GM12878 (cell line): ENCODE measurements around the gene EEF1E1. TPM values are rescaled to one million over a fixed set of nuclear protein-coding genes. Genes with fewer than 3 reads are reported as not detected.

Experiments used
- ATAC-seq: fragments of 200-7000 bp; cut with Tn5 transposase; 3 replicates; pipeline ENCODE4 v1.9.1; 2020; ENCODE audit warnings: mild to moderate bottlenecking, moderate library complexity
- BruUV-seq: library from RNA; stranded (reverse); fragments of 400-500 nt; replicated peaks from 2 replicates; lab custom pipeline; 2021; lab: Mats Ljungman, UMichigan
- CTCF ChIA-PET: fragments of 300-600 bp; sonication (Branson Sonifier 250); formaldehyde crosslinking; extraction: SDS; loops from one replicate; lab custom pipeline; 2021; ENCODE audit warnings: inconsistent platforms; lab: Yijun Ruan, JAX
- POLR2A ChIA-PET: fragments of 350-600 bp; formaldehyde crosslinking; extraction: SDS; loops from one replicate; lab custom pipeline; 2021; ENCODE audit warnings: inconsistent platforms; lab: Charles Lee
- RAD21 ChIA-PET: fragments of 300-600 bp; sonication (Branson Sonifier 250); formaldehyde crosslinking; loops from one replicate; lab custom pipeline; 2023; ENCODE audit warnings: antibody characterized with exemption; ENCODE audit not compliant: unreplicated experiment; lab: Charles Lee
- SMC1A ChIA-PET: fragments of 300-600 bp; sonication (Branson Sonifier 250); formaldehyde crosslinking; loops from one replicate; lab custom pipeline; 2023; ENCODE audit not compliant: unreplicated experiment, uncharacterized antibody; lab: Charles Lee
- DNase-seq: peaks from one replicate; pipeline ENCODE4 v3.0.0-alpha.2; 2011; ENCODE audit warnings: low read depth, low spot score
- FAIRE-seq: peaks from 3 replicates; lab custom pipeline; 2011; peaks lifted over from hg19 to GRCh38; lab: Jason Lieb, UNC
- H2AFZ ChIP-seq: 2 replicates; pipeline ENCODE4 v1.6.0; 2011; ENCODE audit warnings: low read depth, low read length, control low read depth; ENCODE audit not compliant: control insufficient read depth
- H3K27ac ChIP-seq: 2 replicates; pipeline ENCODE4 v1.5.1; 2011; ENCODE audit warnings: control low read depth; ENCODE audit not compliant: control insufficient read depth, insufficient read depth
- H3K27me3 ChIP-seq, 2 experiments: replicated peaks in 1 of 2; 2 replicates each; pipeline versions ENCODE4 v1.6.0 to v1.6.1; 2011; ENCODE audit warnings: low read length in 1 of 2; ENCODE audit not compliant: control insufficient read depth in 2 of 2, insufficient read depth in 2 of 2
- H3K36me3 ChIP-seq, 2 experiments: 2 replicates each; pipeline ENCODE4 v1.5.1; 2011; ENCODE audit warnings: low read length in 1 of 2; ENCODE audit not compliant: control insufficient read depth in 2 of 2, insufficient read depth in 2 of 2
- H3K4me1 ChIP-seq: 2 replicates; pipeline ENCODE4 v1.6.1; 2011; ENCODE audit warnings: mild to moderate bottlenecking, low read length, moderate library complexity, mixed read lengths; ENCODE audit not compliant: control insufficient read depth, insufficient read depth
- H3K4me2 ChIP-seq: 2 replicates; pipeline ENCODE4 v1.6.0; 2011; ENCODE audit warnings: control low read depth; ENCODE audit not compliant: control insufficient read depth, insufficient read depth
- H3K4me3 ChIP-seq: fragments of 200-600 bp; sonication (generic); 2 replicates; pipeline ENCODE4 v1.5.1; 2016
- H3K79me2 ChIP-seq: 2 replicates; pipeline ENCODE4 v1.6.0; 2011; ENCODE audit warnings: low read length; ENCODE audit not compliant: control insufficient read depth, insufficient read depth
- H3K9ac ChIP-seq: 2 replicates; pipeline ENCODE4 v1.8.0; 2011; ENCODE audit warnings: low read length, control low read depth, mixed read lengths; ENCODE audit not compliant: control insufficient read depth, insufficient read depth
- H3K9me3 ChIP-seq: replicated peaks from 3 replicates; pipeline ENCODE4 v1.5.1; 2011; ENCODE audit warnings: mild to moderate bottlenecking, low read length; ENCODE audit not compliant: control insufficient read depth, insufficient read depth
- H4K20me1 ChIP-seq: 2 replicates; pipeline ENCODE4 v1.6.0; 2011; ENCODE audit not compliant: control insufficient read depth, insufficient read depth
- ATF3 ChIP-seq: IDR thresholded peaks from 2 replicates; pipeline ENCODE4 v1.6.1; 2011; ENCODE audit warnings: low read depth, mild to moderate bottlenecking, low read length, moderate library complexity, borderline replicate concordance; ENCODE audit errors: extremely low read depth
- BMI1 ChIP-seq: fragments of 450-650 bp; IDR thresholded peaks from 2 replicates; pipeline ENCODE4 v1.6.1; 2016; ENCODE audit warnings: mild to moderate bottlenecking, moderate library complexity, borderline replicate concordance
- CREM ChIP-seq: IDR thresholded peaks from 2 replicates; pipeline ENCODE4 v1.6.1; 2014; ENCODE audit warnings: antibody characterized with exemption, low read depth
- MTA2 ChIP-seq: fragments of 450-650 bp; IDR thresholded peaks from 2 replicates; pipeline ENCODE4 v1.6.1; 2016; ENCODE audit warnings: low read depth, mild to moderate bottlenecking, moderate library complexity
- MYC ChIP-seq: IDR thresholded peaks from 2 replicates; pipeline ENCODE4 v1.6.1; 2011; ENCODE audit warnings: mild to moderate bottlenecking, low read length, moderate library complexity, inconsistent platforms; ENCODE audit not compliant: insufficient read depth, insufficient replicate concordance, insufficient read length, severe bottlenecking
- RB1 ChIP-seq: fragments of 450-650 bp; formaldehyde crosslinking; IDR thresholded peaks from 2 replicates; pipeline ENCODE4 v1.6.1; 2017; ENCODE audit warnings: mild to moderate bottlenecking, borderline replicate concordance
- SMARCA5 ChIP-seq: fragments of 450-650 bp; IDR thresholded peaks from 2 replicates; pipeline ENCODE4 v1.6.1; 2017; ENCODE audit warnings: mild to moderate bottlenecking
- SPI1 ChIP-seq: IDR thresholded peaks from 2 replicates; pipeline ENCODE4 v1.6.1; 2011; ENCODE audit warnings: low read depth, mild to moderate bottlenecking, low read length, moderate library complexity, borderline replicate concordance; ENCODE audit not compliant: insufficient read depth
- SRF ChIP-seq, 2 experiments: IDR thresholded peaks; 2 replicates each; pipeline ENCODE4 v1.6.1; 2011; ENCODE audit warnings: low read depth in 2 of 2, low read length in 2 of 2, mild to moderate bottlenecking in 1 of 2, moderate library complexity in 1 of 2
- SUZ12 ChIP-seq: fragments of 200-600 bp; sonication (generic); IDR thresholded peaks from one replicate; pipeline ENCODE4 v1.6.1; 2018; ENCODE audit warnings: antibody characterized with exemption, mild to moderate bottlenecking; ENCODE audit not compliant: unreplicated experiment
- WRNIP1 ChIP-seq: IDR thresholded peaks from 2 replicates; pipeline ENCODE4 v1.6.1; 2011; ENCODE audit warnings: low read depth, low read length, improper control_type of control experiment, borderline replicate concordance
- YY1 ChIP-seq: IDR thresholded peaks from 2 replicates; pipeline ENCODE4 v1.6.1; 2011; ENCODE audit warnings: low read depth, mild to moderate bottlenecking, low read length
- ZNF274 ChIP-seq: IDR thresholded peaks from one replicate; pipeline ENCODE4 v1.8.0; 2011; ENCODE audit not compliant: insufficient read length, insufficient read depth
- ZNF384 ChIP-seq: IDR thresholded peaks from 2 replicates; pipeline ENCODE4 v1.6.1; 2012; ENCODE audit warnings: low read depth, mild to moderate bottlenecking, low read length, improper control_type of control experiment, borderline replicate concordance
- WGBS: methylation state at CpG from one replicate; pipeline ENCODE4 v1.1.6; 2016; ENCODE audit warnings: low lambda C conversion rate; ENCODE audit not compliant: insufficient replicate concordance, insufficient coverage; ENCODE audit errors: missing lambda C conversion rate; 5-methylcytosine and 5-hydroxymethylcytosine counted together
- in situ Hi-C: fragments of 300-500 bp; cut with MboI; formaldehyde crosslinking; loops from 9 replicates; pipeline ENCODE4 v1.14.3; 2018; ENCODE audit warnings: mixed read lengths
- intact Hi-C: fragments of 100-400 bp; cut with micrococcal nuclease; formaldehyde crosslinking; loops from one replicate; pipeline ENCODE4 v1.14.2; 2022; ENCODE audit not compliant: unreplicated experiment
- polyA plus RNA-seq, 11 experiments: library from polyadenylated mRNA; depleted of rRNA in 4 of 11; unstranded in 6 of 11; stranded (reverse) in 5 of 11; fragments of >200 nt; fragmentation: Nextera tagmentation in 4 of 11; fragmentation: Illumina TruSeq in 1 of 11; extraction: Ambion mirVana in 4 of 11; extraction: Trizol in 1 of 11; gene quantifications; 1 replicate in 1 of 11; 2 replicates in 10 of 11; pipeline versions ENCODE4 v1.2.1 to v1.2.3, GENCODE V29; 2011 to 2016; ENCODE audit warnings: inconsistent platforms in 2 of 11, missing spikeins in 2 of 11, low read depth in 1 of 11
- total RNA-seq, 4 experiments: library from RNA; depleted of rRNA in 3 of 4; stranded (reverse); fragments of >200 nt in 3 of 4; fragmentation: Illumina TruSeq in 1 of 4; extraction: Trizol in 1 of 4; gene quantifications; 2 replicates each; pipeline versions ENCODE4 v1.2.1 to v1.2.3, GENCODE V29; 2013 to 2021
- TF ChIP-seq, protein P1 (sequence below): fragments of 150-350 bp; IDR thresholded peaks from 2 replicates; pipeline ENCODE4 v1.6.1; 2014; ENCODE audit warnings: mild to moderate bottlenecking, low read depth, low read length

EEF1E1 gene
- total and polyA plus RNA-seq, 10 of the 15 experiments (the other 5 are each of a cell fraction or from before 2014, with no cell fraction given), result 55.3 to 668 (median 121) TPM

DNA sequence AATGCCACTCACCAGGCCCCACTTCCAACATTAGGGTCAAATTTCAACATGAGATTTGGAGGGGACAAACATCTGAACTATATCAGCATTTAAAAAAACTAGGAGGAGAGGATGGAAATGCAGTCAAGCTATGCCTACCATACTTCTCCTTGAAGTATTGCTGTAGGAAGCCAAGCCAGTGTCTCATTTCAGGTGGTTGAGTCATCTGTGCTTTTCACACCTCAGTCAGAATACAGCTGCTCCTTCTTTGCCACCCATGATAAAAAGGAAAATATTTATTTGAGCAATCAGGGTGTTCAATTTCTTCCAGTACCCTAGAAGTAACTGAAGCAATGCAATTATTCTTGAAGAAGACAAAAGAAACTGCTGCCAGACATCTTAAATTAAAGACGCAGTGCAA lies 47.0 kb upstream of the EEF1E1 start:
- POLR2A ChIA-PET, result no interaction called here
- Histone ChIP-seq H3K36me3 (no peaks in the 10 kb centered on the region), H4K20me1 (no peaks in the 10 kb centered on the region), H3K4me2 (no peak overlapping the region), H3K9me3 (no peaks in the 10 kb centered on the region), H3K4me3 (no peak overlapping the region), H3K27me3 (no peaks in the 10 kb centered on the region), H3K4me1 (no peaks in the 10 kb centered on the region), H2AFZ (no peak overlapping the region), H3K9ac (no peak overlapping the region), H3K79me2 (no peaks in the 10 kb centered on the region), H3K27ac (no peak overlapping the region)
- no peak for DNase-seq
- in situ Hi-C loops (no loop called here), intact Hi-C loops (no loop called here)
- RAD21 ChIA-PET, result no interaction called here
- no peak for FAIRE-seq
- no peak for ATAC-seq
- CTCF ChIA-PET, result interaction anchor here (0.9 kb wide), 1 partner anchor 70 kb away, joined by 3 read pairs; no protein-coding TSS in a partner anchor
- TF ChIP-seq SPI1 (no peak), ZNF274 (no peak), SMARCA5 (no peak), BMI1 (no peak), RB1 (no peak), YY1 (no peak), SRF (IDR thresholded peaks at IDR 0.05; ENCODE audit: low read depth in 2 of 2, low read length in 2 of 2) (no peak), ATF3 (no peak), CREM (no peak), SUZ12 (no peak), WRNIP1 (no peak), ZNF384 (no peak), MYC (no peak), MTA2 (no peak)
- TF ChIP-seq, protein P1, sequence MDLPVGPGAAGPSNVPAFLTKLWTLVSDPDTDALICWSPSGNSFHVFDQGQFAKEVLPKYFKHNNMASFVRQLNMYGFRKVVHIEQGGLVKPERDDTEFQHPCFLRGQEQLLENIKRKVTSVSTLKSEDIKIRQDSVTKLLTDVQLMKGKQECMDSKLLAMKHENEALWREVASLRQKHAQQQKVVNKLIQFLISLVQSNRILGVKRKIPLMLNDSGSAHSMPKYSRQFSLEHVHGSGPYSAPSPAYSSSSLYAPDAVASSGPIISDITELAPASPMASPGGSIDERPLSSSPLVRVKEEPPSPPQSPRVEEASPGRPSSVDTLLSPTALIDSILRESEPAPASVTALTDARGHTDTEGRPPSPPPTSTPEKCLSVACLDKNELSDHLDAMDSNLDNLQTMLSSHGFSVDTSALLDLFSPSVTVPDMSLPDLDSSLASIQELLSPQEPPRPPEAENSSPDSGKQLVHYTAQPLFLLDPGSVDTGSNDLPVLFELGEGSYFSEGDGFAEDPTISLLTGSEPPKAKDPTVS, result no peak
- BruUV-seq, result no TSS peak
- WGBS, result 43% methylated on average over 1 of the region's 1 CpG
- SMC1A ChIA-PET, result no interaction called here
